Gastrocnemius medialis (tissue), 4 donors: ENCODE results near the gene IRS2. TPM values are rescaled to one million over a fixed set of nuclear protein-coding genes. Genes with fewer than 3 reads are reported as not detected.

Source experiments
- ATAC-seq, 2 donors: fragments of 150-250 bp; one replicate each; pipeline ENCODE4 v1.9.1; 2016
- DNase-seq, 2 donors: peaks; one replicate each; pipeline ENCODE4 v3.0.0-alpha.2; 2019
- H3K27ac ChIP-seq, 4 donors: fragments of 200-600 bp; sonication (generic); 1 replicate in 1 of 4; 2 replicates in 3 of 4; pipeline ENCODE4 v1.5.1; 2016 to 2018; ENCODE audit warnings: mild to moderate bottlenecking in 2 of 4, moderate library complexity in 1 of 4
- H3K27me3 ChIP-seq, 3 donors: fragments of 200-600 bp; sonication (generic) in 2 of 3; 1 replicate in 1 of 3; 2 replicates in 2 of 3; pipeline versions ENCODE4 v1.5.1 to v1.6.0; 2016 to 2019; ENCODE audit warnings: mild to moderate bottlenecking in 1 of 3, moderate library complexity in 1 of 3
- H3K36me3 ChIP-seq, 2 donors: fragments of 200-600 bp; sonication (generic) in 1 of 2; one replicate each; pipeline ENCODE4 v1.5.1; 2017 to 2018
- H3K4me1 ChIP-seq, 2 donors: fragments of 200-600 bp; sonication (generic) in 1 of 2; one replicate each; pipeline ENCODE4 v1.5.1; 2016 to 2017; ENCODE audit warnings: mild to moderate bottlenecking in 2 of 2
- H3K4me3 ChIP-seq, 4 donors: fragments of 200-600 bp; sonication (generic) in 3 of 4; 1 replicate in 1 of 4; 2 replicates in 3 of 4; pipeline ENCODE4 v1.5.1; 2016 to 2019; ENCODE audit warnings: mild to moderate bottlenecking in 2 of 4
- H3K9me3 ChIP-seq, 3 donors: fragments of 200-600 bp; sonication (generic) in 2 of 3; 1 replicate in 1 of 3; 2 replicates in 2 of 3; pipeline ENCODE4 v1.5.1; 2016 to 2019
- POLR2A ChIP-seq, 2 donors: fragments of 450-650 bp; IDR thresholded peaks; one replicate each; pipeline ENCODE4 v1.6.1; 2017; ENCODE audit warnings: antibody characterized with exemption in 2 of 2, mild to moderate bottlenecking in 2 of 2, moderate library complexity in 2 of 2
- in situ Hi-C, 4 donors: fragments of 200-750 bp; cut with MboI; loops; one replicate each; pipeline versions ENCODE4 v1.15.0 to v1.8.0; 2017; ENCODE audit warnings: low sequenced_read_pairs in 4 of 4
- intact Hi-C: fragments of 100-400 bp; cut with DNase I; formaldehyde crosslinking; loops from one replicate; pipeline ENCODE4 v1.15.1; 2023; ENCODE audit warnings: low total_unique reads
- total RNA-seq, 4 donors: library from RNA; depleted of rRNA; stranded (reverse); fragments of >200 nt; gene quantifications; one replicate each; pipeline versions ENCODE4 v1.1.0 to v1.2.3, GENCODE V29; 2016
- TF ChIP-seq, protein P1 (sequence below), 5 experiments: fragments of 450-650 bp in 3 of 5; fragments of 200-600 bp in 2 of 5; sonication (generic) in 2 of 5; IDR thresholded peaks in 4 of 5; conservative IDR thresholded peaks in 1 of 5; 1 replicate in 4 of 5; 2 replicates in 1 of 5; pipeline ENCODE4 v1.5.1; 2016 to 2019; ENCODE audit warnings: antibody characterized with exemption in 5 of 5, mild to moderate bottlenecking in 3 of 5, moderate library complexity in 3 of 5

Gene IRS2
- total RNA-seq, 4 donors from 2014 or later, result 23.8 to 65.6 (median 28.7) TPM

DNA sequence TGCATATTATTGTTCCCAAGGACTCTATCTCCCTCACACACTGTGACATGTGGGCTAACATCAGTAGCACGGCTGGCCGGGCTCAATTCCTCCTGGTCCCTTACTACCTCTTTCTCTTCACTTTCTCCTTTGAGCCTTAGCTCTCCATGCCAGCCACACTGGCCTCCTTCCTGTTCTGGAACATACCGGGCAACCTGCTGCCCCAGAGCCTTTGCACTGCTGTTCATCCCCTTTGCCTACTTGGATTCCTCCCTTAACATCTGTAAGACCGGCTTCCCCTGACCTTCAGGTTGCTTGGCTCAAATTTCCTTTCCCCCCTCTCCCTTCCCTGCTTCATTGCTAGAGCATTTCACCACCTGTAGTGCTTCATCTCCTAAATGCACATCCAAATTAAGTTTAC, 17.1 kb downstream of the IRS2 start:
- Histone ChIP-seq H3K4me3 (no peak overlapping the region), H3K9me3 (no peaks in the 10 kb centered on the region), H3K36me3 (no peaks in the 10 kb centered on the region), H3K27ac (no peak overlapping the region), H3K4me1 (peaks cover 24 to 33% of the 10 kb centered on the region in 2 donors), H3K27me3 (no peaks in the 10 kb centered on the region)
- no peak for TF ChIP-seq POLR2A (IDR thresholded peaks at IDR 0.05)
- TF ChIP-seq, protein P1, sequence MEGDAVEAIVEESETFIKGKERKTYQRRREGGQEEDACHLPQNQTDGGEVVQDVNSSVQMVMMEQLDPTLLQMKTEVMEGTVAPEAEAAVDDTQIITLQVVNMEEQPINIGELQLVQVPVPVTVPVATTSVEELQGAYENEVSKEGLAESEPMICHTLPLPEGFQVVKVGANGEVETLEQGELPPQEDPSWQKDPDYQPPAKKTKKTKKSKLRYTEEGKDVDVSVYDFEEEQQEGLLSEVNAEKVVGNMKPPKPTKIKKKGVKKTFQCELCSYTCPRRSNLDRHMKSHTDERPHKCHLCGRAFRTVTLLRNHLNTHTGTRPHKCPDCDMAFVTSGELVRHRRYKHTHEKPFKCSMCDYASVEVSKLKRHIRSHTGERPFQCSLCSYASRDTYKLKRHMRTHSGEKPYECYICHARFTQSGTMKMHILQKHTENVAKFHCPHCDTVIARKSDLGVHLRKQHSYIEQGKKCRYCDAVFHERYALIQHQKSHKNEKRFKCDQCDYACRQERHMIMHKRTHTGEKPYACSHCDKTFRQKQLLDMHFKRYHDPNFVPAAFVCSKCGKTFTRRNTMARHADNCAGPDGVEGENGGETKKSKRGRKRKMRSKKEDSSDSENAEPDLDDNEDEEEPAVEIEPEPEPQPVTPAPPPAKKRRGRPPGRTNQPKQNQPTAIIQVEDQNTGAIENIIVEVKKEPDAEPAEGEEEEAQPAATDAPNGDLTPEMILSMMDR (IDR thresholded peaks at IDR 0.05 in 4 of 5, conservative IDR thresholded peaks at IDR 0.05 in 1 of 5), result no peak
- DNase-seq, result no peak
- ATAC-seq, result no peak
- intact Hi-C loops, result no loop called here
- in situ Hi-C loops, result no loop called here

DNA sequence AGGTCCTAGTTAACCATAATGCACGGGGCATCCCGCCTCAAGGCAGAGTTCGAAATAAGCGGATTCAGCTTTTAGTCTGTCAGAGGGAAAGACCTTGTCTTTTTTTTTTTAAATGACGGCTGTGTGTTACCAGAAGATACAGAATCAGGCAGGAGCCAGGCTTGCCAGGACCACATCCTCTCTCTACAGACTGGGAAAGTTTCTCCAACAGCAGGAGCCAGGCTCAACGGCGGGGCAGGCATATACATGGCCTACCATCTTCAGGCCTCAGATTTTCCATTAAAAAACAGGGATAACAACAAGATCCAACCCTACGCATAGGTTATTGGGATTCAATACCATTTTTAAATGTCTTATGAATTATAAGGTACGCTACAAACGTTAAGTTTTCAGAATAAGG, 17.8 kb downstream of the IRS2 start:
- DNase-seq, result no peak
- H3K4me3 ChIP-seq, result no peak overlapping the region
- in situ Hi-C loops (no loop called here), intact Hi-C loops (no loop called here)
- no peaks in the 10 kb centered on the region for H3K27me3 ChIP-seq
- TF ChIP-seq POLR2A (IDR thresholded peaks at IDR 0.05), result no peak
- TF ChIP-seq, protein P1 (IDR thresholded peaks at IDR 0.05 in 4 of 5, conservative IDR thresholded peaks at IDR 0.05 in 1 of 5), result no peak
- no peaks in the 10 kb centered on the region for H3K36me3 ChIP-seq
- ATAC-seq, result no peak
- H3K4me1 ChIP-seq, result peaks cover 26 to 40% of the 10 kb centered on the region in 2 donors
- H3K9me3 ChIP-seq, result no peaks in the 10 kb centered on the region
- no peak overlapping the region for H3K27ac ChIP-seq

DNA sequence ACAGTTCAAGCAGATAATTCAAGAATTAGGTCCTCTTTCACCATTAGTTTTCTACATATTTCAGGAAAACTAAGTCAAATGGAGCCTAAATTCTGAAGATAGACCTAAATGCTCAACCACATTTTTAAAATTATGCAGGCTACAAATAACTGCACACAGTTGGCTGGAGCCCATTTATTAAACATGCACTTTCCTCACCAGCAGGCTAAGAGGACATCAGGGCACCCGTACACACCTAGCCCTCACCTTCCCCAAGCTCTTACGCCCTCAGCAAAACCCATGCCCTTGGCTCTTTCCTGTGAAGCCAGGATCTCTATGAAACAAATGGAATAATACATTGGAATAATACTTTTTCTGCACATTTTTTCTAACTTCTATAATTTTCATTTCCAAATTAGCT, 18.2 kb downstream of the IRS2 start:
- intact Hi-C loops, result no loop called here
- H3K27me3 ChIP-seq, result no peaks in the 10 kb centered on the region
- H3K4me1 ChIP-seq, result peaks cover 26 to 41% of the 10 kb centered on the region in 2 donors
- no peak for ATAC-seq
- no peak overlapping the region for H3K4me3 ChIP-seq
- TF ChIP-seq, protein P1 (IDR thresholded peaks at IDR 0.05 in 4 of 5, conservative IDR thresholded peaks at IDR 0.05 in 1 of 5), result no peak
- TF ChIP-seq POLR2A (IDR thresholded peaks at IDR 0.05), result no peak
- H3K27ac ChIP-seq, result no peak overlapping the region
- DNase-seq, result no peak
- in situ Hi-C loops, result no loop called here
- no peaks in the 10 kb centered on the region for H3K36me3 ChIP-seq
- H3K9me3 ChIP-seq, result no peaks in the 10 kb centered on the region

DNA sequence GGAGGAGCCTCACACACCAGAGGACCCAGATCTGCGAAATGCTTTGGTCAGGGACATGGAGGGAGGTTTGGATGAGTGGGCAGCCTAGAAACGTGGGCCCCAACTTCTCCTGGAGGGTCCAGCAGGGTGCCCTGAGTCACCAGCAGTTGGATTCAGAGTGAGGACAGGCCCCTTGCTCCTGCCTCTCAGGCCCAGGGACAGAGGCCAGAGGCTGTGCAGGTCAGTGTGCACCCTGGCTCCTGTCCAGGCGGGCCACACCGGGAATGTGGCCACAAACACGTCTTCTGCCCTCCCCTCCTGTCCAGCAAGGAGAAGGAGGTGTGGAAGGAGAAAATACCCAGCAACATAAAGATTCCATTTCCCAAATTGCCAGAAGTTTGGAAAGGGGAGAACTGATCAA, 19.4 kb downstream of the IRS2 start:
- Histone ChIP-seq H3K4me1 (peaks cover 29 to 48% of the 10 kb centered on the region in 2 donors), H3K4me3 (no peak overlapping the region), H3K9me3 (no peaks in the 10 kb centered on the region), H3K27ac (peak overlapping the region; percentile 39 to 51 (median 46)), H3K36me3 (no peaks in the 10 kb centered on the region), H3K27me3 (no peaks in the 10 kb centered on the region)
- DNase-seq (no peak), ATAC-seq (no peak)
- TF ChIP-seq POLR2A (IDR thresholded peaks at IDR 0.05), result no peak
- TF ChIP-seq, protein P1 (IDR thresholded peaks at IDR 0.05 in 4 of 5, conservative IDR thresholded peaks at IDR 0.05 in 1 of 5), result no peak
- in situ Hi-C loops (no loop called here), intact Hi-C loops (no loop called here)
